ENCODE results near the gene GLP2R.

GLP2R gene

GRCh38 chr17:9817086-9817485, 8.6 kb upstream of the GLP2R start:
- no peak overlapping the region for H3K4me3 ChIP-seq (ENCODE audit: low read depth, low read length)
- POLR2A ChIA-PET = no interaction called here
- no peak for TF ChIP-seq CTCF (IDR thresholded peaks at IDR 0.05; ENCODE audit: insufficient read depth, low read length, missing control alignments)
- CTCF ChIA-PET = no interaction called here
- no peak for DNase-seq (ENCODE audit: low read depth, low spot score)

- H3K4me3 ChIP-seq (ENCODE audit: low read depth, low read length) = no peak overlapping the region
- DNase-seq (ENCODE audit: low read depth, low spot score) = no peak
- ChIA-PET CTCF (no interaction called here), POLR2A (no interaction called here)
- TF ChIP-seq CTCF (IDR thresholded peaks at IDR 0.05; ENCODE audit: insufficient read depth, low read length, missing control alignments) = no peak
These were observed 7.0 kb upstream of the GLP2R start for GRCh38 chr17:9818760-9819159.

GRCh38 chr17:9820448-9820847, 5.3 kb upstream of the GLP2R start:
- no peak for TF ChIP-seq CTCF (IDR thresholded peaks at IDR 0.05; ENCODE audit: insufficient read depth, low read length, missing control alignments)
- DNase-seq (ENCODE audit: low read depth, low spot score) = no peak
- no peak overlapping the region for H3K4me3 ChIP-seq (ENCODE audit: low read depth, low read length)
- ChIA-PET CTCF (no interaction called here), POLR2A (no interaction called here)

- DNase-seq (ENCODE audit: low read depth, low spot score) = no peak
- POLR2A ChIA-PET = no interaction called here
- no peak for TF ChIP-seq CTCF (IDR thresholded peaks at IDR 0.05; ENCODE audit: insufficient read depth, low read length, missing control alignments)
- H3K4me3 ChIP-seq (ENCODE audit: low read depth, low read length) = no peak within 1 kb of the TSS
- CTCF ChIA-PET = no interaction called here
These were observed 3.8 kb upstream of the GLP2R start, which contains the start of gene GSG1L2 for GRCh38 chr17:9821921-9822320. Gene GSG1L2, minus strand, starts transcription at chr17:9822079. Its CDS starts 8 bp downstream, at chr17:9822071.

GRCh38 chr17:9824094-9824493, 1.6 kb upstream of the GLP2R start:
- H3K4me3 ChIP-seq (ENCODE audit: low read depth, low read length) = no peak overlapping the region
- CTCF ChIA-PET = no interaction called here
- POLR2A ChIA-PET = no interaction called here
- TF ChIP-seq CTCF (IDR thresholded peaks at IDR 0.05; ENCODE audit: insufficient read depth, low read length, missing control alignments) = no peak
- DNase-seq (ENCODE audit: low read depth, low spot score) = no peak

- TF ChIP-seq CTCF (IDR thresholded peaks at IDR 0.05; ENCODE audit: insufficient read depth, low read length, missing control alignments) = no peak
- no peak for DNase-seq (ENCODE audit: low read depth, low spot score)
- CTCF ChIA-PET = no interaction called here
- POLR2A ChIA-PET = no interaction called here
- H3K4me3 ChIP-seq (ENCODE audit: low read depth, low read length) = no peak overlapping the region
These were observed 856 bp upstream of the GLP2R start for GRCh38 chr17:9824797-9825338.

Data from AG04449 (cell line).